HAP-1 (cell line): ENCODE measurements around the gene INHBE.
"Not testable (repeated sequence)": the region's sequence is repeated elsewhere in the genome, so short reads cannot be mapped to it uniquely, and the experiment has no call there.

Experiments used
- DNase-seq, 2 experiments: peaks; one replicate each; pipeline ENCODE4 v3.0.0-alpha.2; 2016 to 2020; ENCODE audit warnings: low spot score in 2 of 2
- H3K27me3 ChIP-seq: fragments of 250-450 bp; sonication (Bioruptor Pico); 2 replicates; pipeline ENCODE4 v1.5.1; 2020; ENCODE audit warnings: low read depth, mild to moderate bottlenecking, moderate library complexity
- H3K36me3 ChIP-seq: fragments of 250-450 bp; sonication (Bioruptor Pico); replicated peaks from 2 replicates; pipeline ENCODE4 v1.5.1; 2020; ENCODE audit warnings: mild to moderate bottlenecking
- H3K4me1 ChIP-seq: fragments of 250-450 bp; sonication (Bioruptor Pico); 2 replicates; pipeline ENCODE4 v1.5.1; 2020; ENCODE audit warnings: mild to moderate bottlenecking
- H3K4me3 ChIP-seq: fragments of 250-450 bp; sonication (Bioruptor Pico); 2 replicates; pipeline ENCODE4 v1.5.1; 2020; ENCODE audit warnings: mild to moderate bottlenecking, moderate library complexity
- H3K9me3 ChIP-seq: fragments of 250-450 bp; sonication (Bioruptor Pico); 2 replicates; pipeline ENCODE4 v1.5.1; 2020; ENCODE audit warnings: mild to moderate bottlenecking, moderate library complexity
- in situ Hi-C: fragments of 300-500 bp; cut with MboI; formaldehyde crosslinking; loops from 3 replicates; pipeline ENCODE4 v1.14.3; 2020; ENCODE audit warnings: low sequenced_read_pairs, inconsistent platforms, mixed read lengths

INHBE gene

GRCh38 chr12:57479043-57479375 is 23.9 kb downstream of the INHBE start:
- Histone ChIP-seq H3K4me1 (no peaks in the 10 kb centered on the region), H3K9me3 (no peaks in the 10 kb centered on the region), H3K36me3 (no peaks in the 10 kb centered on the region), H3K4me3 (no peak overlapping the region), H3K27me3 (peaks cover 70% of the 10 kb centered on the region)
- no peak for DNase-seq
- in situ Hi-C loops = no loop called here

- Histone ChIP-seq H3K36me3 (no peaks in the 10 kb centered on the region), H3K4me3 (no peak within 1 kb of the TSS), H3K27me3 (peaks cover 65% of the 10 kb centered on the region), H3K4me1 (no peaks in the 10 kb centered on the region), H3K9me3 (no peaks in the 10 kb centered on the region)
- in situ Hi-C loops = no loop called here
- no peak for DNase-seq
Measured at GRCh38 chr12:57479376-57480115, 24.4 kb downstream of the INHBE start, which contains the start of gene ARHGAP9. Gene ARHGAP9 (minus strand): TSS chr12:57479866. CDS start chr12:57479406, 460 bp downstream.

- no peaks in the 10 kb centered on the region for H3K4me1 ChIP-seq
- in situ Hi-C loops = no loop called here
- H3K36me3 ChIP-seq = no peaks in the 10 kb centered on the region
- H3K27me3 ChIP-seq = peaks cover 44% of the 10 kb centered on the region
- H3K4me3 ChIP-seq = no peak overlapping the region
- DNase-seq = no peak
- no peaks in the 10 kb centered on the region for H3K9me3 ChIP-seq
Measured at GRCh38 chr12:57481671-57482070, 26.6 kb downstream of the INHBE start.

GRCh38 chr12:57483466-57483865 is 28.4 kb downstream of the INHBE start:
- Histone ChIP-seq H3K27me3 (peaks cover 26% of the 10 kb centered on the region), H3K9me3 (no peaks in the 10 kb centered on the region), H3K36me3 (0 out of 2 replicates have a peak, but pooled peaks cover 2% of the 10 kb centered on the region), H3K4me1 (no peaks in the 10 kb centered on the region), H3K4me3 (no peak overlapping the region)
- DNase-seq = no peak
- in situ Hi-C loops = no loop called here

- Histone ChIP-seq H3K36me3 (peaks cover 19% of the 10 kb centered on the region), H3K9me3 (no peaks in the 10 kb centered on the region), H3K4me3 (no peak overlapping the region), H3K27me3 (peaks cover 8% of the 10 kb centered on the region), H3K4me1 (no peaks in the 10 kb centered on the region)
- no peak for DNase-seq
- in situ Hi-C loops = no loop called here
Measured at GRCh38 chr12:57485695-57486094, 30.6 kb downstream of the INHBE start.

GRCh38 chr12:57487055-57487596 is 32.0 kb downstream of the INHBE start:
- H3K4me1 ChIP-seq = no peaks in the 10 kb centered on the region
- no peak for DNase-seq
- peak overlapping the region; percentile 92 for H3K4me3 ChIP-seq
- H3K36me3 ChIP-seq = peaks cover 33% of the 10 kb centered on the region
- no peaks in the 10 kb centered on the region for H3K9me3 ChIP-seq
- in situ Hi-C loops = no loop called here
- H3K27me3 ChIP-seq = no peaks in the 10 kb centered on the region

- no peaks in the 10 kb centered on the region for H3K27me3 ChIP-seq
- peaks cover 39% of the 10 kb centered on the region for H3K36me3 ChIP-seq
- peak within 1 kb of the TSS; percentile 92 for H3K4me3 ChIP-seq
- in situ Hi-C loops = no loop called here
- peak; percentile 94 to 97 for DNase-seq
- no peaks in the 10 kb centered on the region for H3K9me3 ChIP-seq
- no peaks in the 10 kb centered on the region for H3K4me1 ChIP-seq
Measured at GRCh38 chr12:57487597-57488401, 32.7 kb downstream of the INHBE start, which contains the start of gene MARS1. Gene MARS1 (plus strand): TSS chr12:57488068. CDS start chr12:57488091, 23 bp downstream.

GRCh38 chr12:57488402-57489156 is 33.5 kb downstream of the INHBE start:
- DNase-seq = no peak
- Histone ChIP-seq H3K9me3 (no peaks in the 10 kb centered on the region), H3K4me3 (peak overlapping the region; percentile 92), H3K4me1 (no peaks in the 10 kb centered on the region), H3K27me3 (no peaks in the 10 kb centered on the region), H3K36me3 (peaks cover 42% of the 10 kb centered on the region)
- in situ Hi-C loops = no loop called here

- Histone ChIP-seq H3K9me3 (no peaks in the 10 kb centered on the region), H3K4me3 (peak overlapping the region; percentile 92), H3K4me1 (no peaks in the 10 kb centered on the region), H3K36me3 (peaks cover 46% of the 10 kb centered on the region), H3K27me3 (no peaks in the 10 kb centered on the region)
- no peak for DNase-seq
- in situ Hi-C loops = no loop called here
Measured at GRCh38 chr12:57489157-57489641, 34.1 kb downstream of the INHBE start.

GRCh38 chr12:57490126-57490525 is 35.0 kb downstream of the INHBE start:
- Histone ChIP-seq H3K9me3 (no peaks in the 10 kb centered on the region), H3K27me3 (no peaks in the 10 kb centered on the region), H3K4me3 (no peak overlapping the region), H3K4me1 (no peaks in the 10 kb centered on the region), H3K36me3 (peaks cover 51% of the 10 kb centered on the region)
- DNase-seq = no peak
- in situ Hi-C loops = no loop called here

- no peak overlapping the region for H3K4me3 ChIP-seq
- in situ Hi-C loops = no loop called here
- H3K9me3 ChIP-seq = no peaks in the 10 kb centered on the region
- peak in 1 of 2 experiments; percentile 28 for DNase-seq
- peaks cover 62% of the 10 kb centered on the region for H3K36me3 ChIP-seq
- no peaks in the 10 kb centered on the region for H3K4me1 ChIP-seq
- H3K27me3 ChIP-seq = no peaks in the 10 kb centered on the region
Measured at GRCh38 chr12:57491393-57492280, 36.5 kb downstream of the INHBE start.

- in situ Hi-C loops, H3K27me3 ChIP-seq, H3K4me1 ChIP-seq, H3K9me3 ChIP-seq, H3K4me3 ChIP-seq, DNase-seq: not testable (repeated sequence)
- H3K36me3 ChIP-seq = peaks cover 81% of the 10 kb centered on the region
Measured at GRCh38 chr12:57495051-57495701, 40.1 kb downstream of the INHBE start.
